HG03442 (cell line): ENCODE measurements around the gene PHETA1.
"Not testable (repeated sequence)": the region's sequence is repeated elsewhere in the genome, so short reads cannot be mapped to it uniquely, and the experiment has no call there.

Source experiments
- ATAC-seq: cut with Tn5 transposase; IDR thresholded peaks from one replicate; pipeline ENCODE4 v1.9.1; 2021; ENCODE audit warnings: mild to moderate bottlenecking, moderate library complexity; ENCODE audit not compliant: unreplicated experiment

PHETA1 gene

DNA sequence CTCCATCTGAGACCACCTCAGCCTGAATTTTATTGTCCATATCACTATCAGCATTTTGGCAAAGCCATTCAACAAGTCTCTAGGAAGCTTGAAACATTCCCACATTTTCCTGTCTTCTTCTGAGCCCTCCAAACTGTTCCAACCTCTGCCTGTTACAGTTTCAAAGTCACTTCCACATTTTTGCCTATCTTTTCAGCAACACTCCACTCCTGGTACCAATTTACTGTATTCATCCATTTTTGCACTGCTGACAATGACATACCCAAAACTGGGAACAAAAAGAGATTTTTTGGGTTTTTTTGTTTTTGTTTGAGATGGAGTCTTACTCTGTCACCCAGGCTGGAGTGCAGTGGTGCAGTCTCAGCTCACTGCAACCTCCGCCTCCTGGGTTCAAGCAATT, 4.3 kb upstream of the PHETA1 start:
- not testable (repeated sequence) for ATAC-seq

DNA sequence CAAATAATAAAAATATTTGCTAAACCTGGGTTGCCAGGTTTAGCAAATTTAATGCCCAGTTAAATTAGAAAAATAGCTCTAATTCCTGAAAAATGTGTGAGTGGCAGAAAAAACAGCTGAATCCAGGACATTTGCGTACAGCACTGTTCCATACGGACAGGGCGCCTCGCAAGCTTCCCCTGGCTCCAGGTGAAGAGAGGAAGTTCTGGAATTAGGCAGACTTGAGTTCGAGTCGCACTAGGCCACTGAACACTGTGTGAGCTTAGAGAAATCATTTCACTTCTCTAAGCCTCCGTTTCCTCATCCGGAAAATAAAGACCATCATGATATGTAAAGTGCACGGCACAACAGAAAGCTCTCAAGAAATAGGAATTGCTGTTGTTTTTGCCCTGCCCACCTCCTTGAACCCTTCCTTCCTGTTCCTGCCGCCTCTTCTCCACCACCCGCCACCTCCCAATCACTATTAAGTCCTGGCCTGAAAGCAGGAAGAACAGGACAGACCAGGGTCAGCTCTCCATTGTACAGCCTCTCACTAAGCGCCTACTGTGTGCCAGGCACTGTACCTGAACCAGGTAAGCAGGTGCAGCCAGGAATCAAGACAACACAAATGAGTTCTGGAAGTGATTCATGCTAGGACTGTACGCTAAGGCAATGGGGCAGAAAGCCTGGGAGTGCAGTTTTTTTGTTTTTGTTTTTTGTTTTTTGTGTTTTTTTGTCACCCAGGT, 763 bp upstream of the PHETA1 start:
- ATAC-seq = no peak

DNA sequence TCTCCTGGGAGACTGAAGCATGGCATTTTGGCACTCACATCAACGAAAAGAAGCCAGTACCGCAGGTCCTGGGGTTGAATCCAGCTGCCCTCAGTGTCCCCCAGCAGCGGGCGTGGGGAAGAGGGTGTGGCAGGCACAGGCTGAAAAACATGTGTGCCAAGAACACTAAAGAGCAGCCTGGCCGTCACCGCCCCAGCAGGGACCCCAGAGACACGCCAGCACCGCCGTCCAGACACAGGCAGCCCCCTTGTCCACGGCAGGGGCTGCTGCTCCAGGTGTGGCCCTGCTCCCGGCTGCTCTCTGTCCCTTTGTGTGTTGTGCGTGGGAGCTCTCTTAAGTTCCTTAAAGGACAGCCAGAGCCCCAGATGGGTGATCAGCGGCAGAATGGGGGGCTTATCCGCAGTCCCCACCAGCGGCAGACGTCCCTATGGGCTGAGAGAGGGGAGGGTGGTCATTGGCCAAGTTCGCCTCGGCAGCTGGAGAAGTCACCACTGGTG, 556 bp downstream of the PHETA1 start:
- ATAC-seq = no peak

DNA sequence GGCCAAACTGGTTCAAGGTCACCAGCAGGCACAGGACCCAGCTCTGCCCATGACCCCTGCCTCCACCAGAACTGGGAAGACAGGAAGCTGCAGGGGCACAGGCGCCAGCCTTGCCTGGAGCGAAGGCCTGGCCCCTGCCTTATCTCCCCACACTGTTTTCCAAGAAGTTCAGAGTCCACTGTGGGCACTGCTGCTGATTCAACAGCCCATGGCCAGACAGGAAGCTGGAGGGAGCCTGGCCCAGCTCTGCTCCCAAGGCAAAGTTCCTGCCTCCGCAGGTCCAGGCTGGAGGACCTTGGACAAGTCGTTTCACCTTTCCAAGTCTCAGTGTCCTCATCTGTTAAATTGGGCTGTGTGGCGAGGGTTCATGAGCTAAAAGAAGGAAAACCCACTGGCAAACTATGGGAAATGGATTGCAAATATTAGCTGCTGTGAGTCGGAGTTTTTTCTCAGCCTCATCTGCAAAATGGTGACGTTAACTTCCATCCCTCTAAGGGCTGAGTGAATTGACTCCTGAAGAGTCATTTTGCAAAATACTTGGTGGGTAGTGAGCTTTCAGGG, 1.2 kb downstream of the PHETA1 start:
- ATAC-seq = no peak

DNA sequence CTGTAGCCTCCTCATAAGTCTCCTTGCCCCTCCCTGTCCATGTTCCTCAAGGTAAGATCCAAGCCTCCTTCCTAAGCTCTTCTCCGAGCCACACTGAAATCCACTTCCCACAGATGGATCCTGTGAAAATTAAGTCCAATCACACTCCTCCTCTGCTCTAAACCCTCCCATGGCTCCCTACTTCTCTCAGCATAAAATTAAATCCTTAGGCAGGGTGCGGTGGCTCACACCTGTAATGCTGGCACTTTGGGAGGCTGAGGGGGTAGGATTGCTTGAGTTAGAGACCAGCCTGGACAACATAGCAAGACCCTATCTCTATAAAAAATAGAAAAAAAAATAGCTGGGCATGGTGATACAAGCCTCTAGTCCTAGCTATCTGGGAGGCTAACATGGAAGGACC, 2.3 kb downstream of the PHETA1 start:
- no peak for ATAC-seq

GRCh38 chr12:111366075-111366474, 2.8 kb downstream of the PHETA1 start:
- ATAC-seq = no peak

GRCh38 chr12:111363578-111363977, 5.3 kb downstream of the PHETA1 start:
- no peak for ATAC-seq

DNA sequence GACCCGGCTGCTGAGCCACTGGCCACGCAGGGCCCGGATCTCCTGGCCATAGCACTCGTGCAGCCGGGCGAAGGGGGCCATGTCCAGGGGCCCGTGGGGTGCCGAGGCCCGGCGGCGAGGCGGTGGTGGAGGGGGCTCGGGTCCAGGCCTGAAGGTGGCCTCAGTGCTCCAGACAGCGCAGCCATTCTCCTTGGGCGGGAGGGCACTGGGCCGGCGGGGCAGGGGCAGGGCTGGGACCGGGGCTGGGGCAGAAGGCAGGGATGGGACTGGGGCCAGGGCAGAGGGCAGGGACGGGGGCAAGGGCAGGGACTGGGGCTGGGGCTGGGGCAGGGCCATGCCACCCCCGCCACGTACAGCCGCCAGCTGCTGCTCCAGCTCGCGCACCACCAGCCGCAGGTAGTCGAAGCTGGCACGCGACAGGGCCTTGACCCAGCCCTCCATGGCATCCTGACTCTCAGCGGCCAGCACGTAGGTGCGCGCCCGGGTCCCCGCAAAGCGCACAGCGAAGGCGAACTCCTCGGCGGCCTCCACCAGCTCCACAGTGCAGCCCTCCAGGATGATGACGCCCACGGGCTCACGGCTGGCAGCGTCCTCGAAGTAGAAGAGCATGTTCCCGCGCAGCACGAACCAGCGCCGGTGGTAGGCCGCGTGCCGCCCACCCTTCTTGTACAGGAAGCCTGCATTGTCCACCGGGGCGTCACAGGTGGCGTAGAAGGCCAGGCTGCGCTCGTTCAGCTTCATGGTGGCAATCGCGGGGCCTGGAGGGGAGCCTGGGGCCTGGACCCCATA, 6.0 kb downstream of the PHETA1 start:
- ATAC-seq = no peak

GRCh38 chr12:111361717-111362576, 6.9 kb downstream of the PHETA1 start:
- no peak for ATAC-seq

- no peak for ATAC-seq
Observed at GRCh38 chr12:111361073-111361716, 7.7 kb downstream of the PHETA1 start.

- ATAC-seq = no peak
Observed at GRCh38 chr12:111360325-111360930, 8.5 kb downstream of the PHETA1 start.

DNA sequence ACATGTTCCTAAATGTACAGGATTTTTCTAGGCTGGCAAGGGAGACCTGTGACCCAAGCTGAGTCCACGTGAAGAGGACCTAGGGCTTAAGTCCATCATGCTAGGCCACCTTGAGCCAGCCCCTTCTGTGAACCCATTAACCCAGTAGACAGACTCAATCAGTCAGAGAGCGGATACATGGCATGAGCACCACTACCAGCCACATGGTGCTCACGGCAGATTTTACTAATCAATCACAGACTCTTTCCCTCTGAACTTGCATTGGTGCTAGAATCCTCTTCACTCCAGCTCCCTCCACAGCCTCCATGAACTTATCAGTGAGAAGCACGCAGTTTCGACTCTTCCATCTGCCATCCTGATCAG, 9.0 kb downstream of the PHETA1 start:
- ATAC-seq = no peak

GRCh38 chr12:111359231-111359913, 9.5 kb downstream of the PHETA1 start:
- ATAC-seq = no peak

DNA sequence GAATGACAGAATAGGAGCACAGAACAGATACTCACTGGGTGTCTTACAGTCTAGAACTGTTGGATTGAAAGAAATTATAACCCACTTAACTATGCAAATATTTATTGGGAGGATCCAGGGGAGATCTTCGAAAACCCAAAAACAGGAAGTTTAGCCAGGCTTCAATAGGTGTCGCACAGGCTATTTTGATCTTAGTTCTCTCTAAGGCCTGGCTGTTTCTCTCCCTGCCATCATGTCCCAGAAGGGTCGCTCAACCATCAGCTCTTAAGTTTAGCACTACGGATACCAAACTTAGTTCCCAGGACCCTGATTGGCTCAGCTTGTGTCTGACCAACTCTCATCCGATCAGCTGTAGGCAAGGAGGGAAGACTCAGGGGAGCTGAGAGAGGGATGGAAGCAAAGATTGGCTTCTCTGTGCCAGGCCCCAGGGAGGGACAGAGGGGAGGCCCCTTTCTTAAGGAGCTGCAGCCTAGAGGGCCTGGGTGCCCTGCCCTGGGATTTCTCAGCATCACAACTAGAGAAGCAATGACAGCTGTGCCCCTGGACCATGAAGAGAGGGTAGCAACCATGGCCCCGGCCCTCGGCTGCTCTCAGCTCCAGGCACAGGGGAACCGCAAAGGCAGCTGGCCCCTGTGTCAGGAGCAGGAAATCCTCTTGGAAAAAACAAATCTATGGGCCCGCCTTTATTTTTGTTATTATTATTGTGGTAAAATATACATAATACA, 13.5 kb downstream of the PHETA1 start:
- ATAC-seq = no peak

DNA sequence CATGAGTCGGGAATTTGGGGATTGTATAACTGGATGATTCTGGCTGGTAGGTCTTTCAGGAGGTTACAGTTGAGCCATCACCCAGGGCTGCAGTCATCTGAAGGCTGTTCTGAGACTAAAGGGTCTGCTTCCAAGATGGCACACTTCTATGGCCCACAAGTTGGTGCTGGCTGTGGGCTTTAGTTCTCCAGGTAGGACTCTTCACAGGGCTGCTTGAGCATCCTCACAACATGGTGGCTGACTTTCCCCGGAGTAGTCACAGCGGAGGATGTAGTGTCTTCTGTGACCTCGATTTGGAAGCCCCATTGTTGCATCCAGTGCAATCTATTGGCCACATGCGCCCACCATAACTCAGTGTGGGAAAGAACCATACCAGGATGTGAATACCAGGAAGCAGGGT, 14.4 kb downstream of the PHETA1 start:
- no peak for ATAC-seq

DNA sequence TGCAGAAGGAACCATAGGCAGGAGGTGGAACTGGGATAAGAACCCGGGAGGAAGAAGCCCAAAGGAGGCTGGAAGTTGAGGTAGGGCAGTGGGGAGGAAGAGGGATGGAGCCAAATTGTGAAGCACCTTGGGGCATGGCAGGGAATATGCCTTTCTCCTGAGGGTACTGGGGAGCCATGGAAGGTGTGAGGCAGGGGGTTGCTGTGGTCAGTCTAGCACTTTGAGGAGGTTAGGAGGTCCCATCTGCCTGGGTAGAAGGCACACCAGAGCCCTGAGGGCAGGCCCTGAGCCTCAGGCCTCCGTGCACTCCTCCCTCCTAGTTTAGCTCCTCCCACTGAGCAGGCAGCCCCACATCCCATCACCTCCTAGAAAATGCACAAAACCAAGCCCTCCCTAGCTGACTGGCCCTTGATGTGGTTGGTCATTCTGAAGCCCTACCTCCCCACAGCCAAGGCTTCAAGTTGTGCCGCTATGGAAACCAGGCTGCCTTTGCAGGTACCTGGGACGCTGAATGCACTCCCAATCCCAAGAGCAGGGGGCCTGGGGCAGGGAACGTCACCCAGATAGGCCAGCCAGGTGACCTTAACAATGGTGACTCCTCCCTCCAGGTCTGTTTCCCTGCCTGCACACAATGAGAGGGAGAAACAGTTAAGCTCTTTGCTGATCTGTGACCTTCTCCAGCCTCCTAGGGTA, 15.1 kb downstream of the PHETA1 start:
- ATAC-seq = no peak

DNA sequence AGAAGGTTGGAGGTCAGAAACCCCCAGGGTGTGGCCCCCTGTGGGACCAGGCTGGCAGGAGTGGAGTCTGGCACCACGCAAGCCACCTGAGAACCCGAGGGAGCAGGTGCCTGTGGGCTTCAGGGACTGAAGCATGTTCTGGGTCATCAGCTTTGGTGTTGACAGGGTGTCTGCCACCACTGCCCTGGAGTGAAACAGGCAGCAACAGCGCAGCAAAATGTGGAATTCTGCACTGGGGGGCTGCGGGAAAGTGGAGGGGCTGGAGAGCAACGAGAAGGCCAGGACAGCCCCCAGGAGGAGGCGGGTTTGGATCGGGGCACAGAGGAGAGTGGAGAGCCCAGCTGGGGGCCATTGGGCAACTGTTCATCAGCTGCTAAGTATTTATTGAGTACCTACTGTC, 15.9 kb downstream of the PHETA1 start:
- ATAC-seq = no peak

DNA sequence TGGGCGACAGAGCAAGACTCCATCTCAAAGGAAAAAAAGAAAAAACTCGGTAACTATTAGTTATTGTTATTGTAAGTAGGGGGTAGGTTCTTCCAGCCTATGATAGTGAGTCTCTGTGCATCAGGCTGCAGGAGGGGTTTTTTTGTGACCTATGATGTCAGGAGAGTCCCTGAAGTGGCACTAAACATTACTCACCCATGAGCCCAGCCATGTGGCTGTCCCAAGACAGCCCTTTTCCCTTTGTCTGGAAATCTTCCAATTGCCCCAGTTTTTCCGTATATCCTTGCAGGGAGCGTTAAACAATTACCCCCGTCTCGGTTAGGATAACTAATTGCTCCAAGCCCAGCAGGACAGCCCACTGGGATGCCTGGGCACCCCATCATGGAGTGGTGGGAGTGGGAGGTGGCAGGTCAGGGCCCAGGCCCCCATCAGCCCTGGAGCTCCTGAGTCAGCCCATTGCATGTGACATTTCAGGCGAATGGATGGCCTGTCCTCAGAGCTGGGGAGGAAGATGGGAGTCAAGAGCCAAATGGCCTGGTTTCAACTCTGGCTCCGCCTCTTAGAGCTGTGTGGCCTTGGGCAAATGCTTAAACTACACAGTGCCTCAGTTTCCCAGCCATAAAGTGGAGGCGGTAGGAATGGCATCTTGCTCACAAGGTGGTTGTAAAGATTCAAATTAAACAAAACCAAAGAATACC, 16.4 kb downstream of the PHETA1 start:
- no peak for ATAC-seq
